HL-60/S4 treated with retinoic acid at 250 ng/mL for 4 days and 3 days (cell line): Measurements from ENCODE around the gene NOS3.

Experiments
- in situ Hi-C: fragments of 300-500 bp; cut with MboI; formaldehyde crosslinking; loops from 2 replicates; pipeline ENCODE4 v1.7.0; 2022; ENCODE audit warnings: low sequenced_read_pairs

The NOS3 gene

GRCh38 chr7:151053096-151053495 lies 62.3 kb downstream of the NOS3 start:
- in situ Hi-C loops = no loop called here

GRCh38 chr7:151053751-151054150 lies 62.9 kb downstream of the NOS3 start:
- in situ Hi-C loops = no loop called here

GRCh38 chr7:151056283-151056665 lies 65.5 kb downstream of the NOS3 start:
- in situ Hi-C loops = no loop called here

- in situ Hi-C loops = no loop called here
Observed at GRCh38 chr7:151056666-151057505, 66.1 kb downstream of the NOS3 start.

GRCh38 chr7:151057506-151057988 lies 66.7 kb downstream of the NOS3 start, which contains the start of gene CDK5:
TSS of gene CDK5 (minus strand) at chr7:151057897. CDS start at chr7:151057848, 49 bp downstream.
- in situ Hi-C loops = no loop called here

GRCh38 chr7:151057989-151058780 lies 67.4 kb downstream of the NOS3 start:
- in situ Hi-C loops = no loop called here

- in situ Hi-C loops = no loop called here
Observed at GRCh38 chr7:151058781-151059366, 68.1 kb downstream of the NOS3 start.

GRCh38 chr7:151059367-151060112 lies 68.7 kb downstream of the NOS3 start, which contains the start of gene SLC4A2:
TSS of gene SLC4A2 (plus strand) at chr7:151059589. CDS start at chr7:151061988, 2,399 bp downstream.
- in situ Hi-C loops = no loop called here

GRCh38 chr7:151060113-151060415 lies 69.2 kb downstream of the NOS3 start:
- in situ Hi-C loops = no loop called here

- in situ Hi-C loops = no loop called here
Observed at GRCh38 chr7:151060416-151061212, 69.8 kb downstream of the NOS3 start.

- in situ Hi-C loops = no loop called here
Observed at GRCh38 chr7:151061213-151062110, 70.6 kb downstream of the NOS3 start.

GRCh38 chr7:151062111-151062398 lies 71.2 kb downstream of the NOS3 start:
- in situ Hi-C loops = no loop called here

GRCh38 chr7:151062399-151063211 lies 71.8 kb downstream of the NOS3 start:
- in situ Hi-C loops = no loop called here

- in situ Hi-C loops = no loop called here
Observed at GRCh38 chr7:151063212-151063561, 72.4 kb downstream of the NOS3 start.
